ENCODE measurements around the gene GOLT1A. TPM values are rescaled to one million over a fixed set of nuclear protein-coding genes. Genes with fewer than 3 reads are reported as not detected.

GOLT1A gene
- total RNA-seq, 2 donors from 2014 or later: not detected

DNA sequence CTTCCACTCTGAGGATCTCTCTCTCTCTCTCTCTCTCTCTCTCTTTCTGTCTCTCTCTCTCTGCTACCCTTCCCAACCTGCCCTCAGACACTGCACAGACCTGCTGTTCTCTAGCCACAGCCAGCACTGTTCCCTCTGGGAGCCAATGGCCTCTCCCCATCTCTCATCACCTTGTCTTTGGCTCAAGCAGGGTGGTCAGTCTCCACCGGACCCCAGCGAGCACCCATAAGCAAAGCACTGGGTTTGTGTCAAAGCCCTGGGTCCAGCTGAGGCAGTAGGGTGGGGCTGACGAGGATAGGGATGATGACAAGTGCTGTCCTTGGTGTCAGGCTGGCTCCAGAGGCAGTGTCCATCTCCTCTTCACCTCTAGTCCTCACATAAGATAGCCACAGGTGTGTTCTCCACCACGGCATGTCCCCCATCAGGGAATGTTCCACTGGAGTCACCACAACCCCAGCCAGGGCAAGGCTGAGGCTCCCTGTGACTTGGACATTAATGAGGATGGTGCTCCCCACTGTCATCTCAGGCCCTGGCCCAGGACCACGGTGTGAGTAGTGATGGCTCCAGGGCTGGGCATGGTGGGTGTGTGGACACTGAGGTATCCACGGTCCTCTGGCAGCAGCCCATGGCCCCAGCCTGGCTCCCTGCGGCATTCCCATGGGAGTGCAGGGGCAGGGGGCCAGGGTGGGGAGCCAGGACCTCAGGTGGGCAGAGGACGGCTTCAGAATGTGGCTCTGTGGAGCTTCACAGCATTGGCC is 8.4 kb upstream of the GOLT1A start:
- no peaks in the 10 kb centered on the region for H3K27me3 ChIP-seq (replicated peaks; ENCODE audit: insufficient read depth)
- H3K36me3 ChIP-seq: no peaks in the 10 kb centered on the region
- no peaks in the 10 kb centered on the region for H3K9me3 ChIP-seq
- H3K4me3 ChIP-seq: no peak overlapping the region
- ATAC-seq (ENCODE audit: insufficient number of reproducible peaks, low FRiP score, low read depth): no peak
- no peak for TF ChIP-seq CTCF (IDR thresholded peaks at IDR 0.05)
- no peaks in the 10 kb centered on the region for H3K4me1 ChIP-seq (ENCODE audit: control insufficient read depth in 1 of 2, low read depth in 2 of 2)
- DNase-seq (ENCODE audit: low spot score): no peak
- no peak overlapping the region for H3K27ac ChIP-seq

- ATAC-seq (ENCODE audit: insufficient number of reproducible peaks, low FRiP score, low read depth) (no peak), DNase-seq (ENCODE audit: low spot score) (no peak)
- TF ChIP-seq CTCF (IDR thresholded peaks at IDR 0.05): no peak
- H3K27ac ChIP-seq: no peak overlapping the region
- no peak overlapping the region for H3K4me3 ChIP-seq
- no peaks in the 10 kb centered on the region for H3K27me3 ChIP-seq (replicated peaks; ENCODE audit: insufficient read depth)
- no peaks in the 10 kb centered on the region for H3K36me3 ChIP-seq
- H3K4me1 ChIP-seq (ENCODE audit: control insufficient read depth in 1 of 2, low read depth in 2 of 2): no peaks in the 10 kb centered on the region
- H3K9me3 ChIP-seq: no peaks in the 10 kb centered on the region
Measured at GRCh38 chr1:204221271-204221670, 7.5 kb upstream of the GOLT1A start.

GRCh38 chr1:204219971-204220616 is 6.3 kb upstream of the GOLT1A start:
- H3K9me3 ChIP-seq: no peaks in the 10 kb centered on the region
- H3K4me1 ChIP-seq (ENCODE audit: control insufficient read depth in 1 of 2, low read depth in 2 of 2): no peaks in the 10 kb centered on the region
- no peak for TF ChIP-seq CTCF (IDR thresholded peaks at IDR 0.05)
- DNase-seq (ENCODE audit: low spot score): no peak
- no peaks in the 10 kb centered on the region for H3K27me3 ChIP-seq (replicated peaks; ENCODE audit: insufficient read depth)
- no peaks in the 10 kb centered on the region for H3K36me3 ChIP-seq
- no peak overlapping the region for H3K4me3 ChIP-seq
- H3K27ac ChIP-seq: no peak overlapping the region
- ATAC-seq (ENCODE audit: insufficient number of reproducible peaks, low FRiP score, low read depth): no peak

- Histone ChIP-seq H3K36me3 (no peaks in the 10 kb centered on the region), H3K4me3 (no peak overlapping the region), H3K9me3 (no peaks in the 10 kb centered on the region), H3K27me3 (replicated peaks; ENCODE audit: insufficient read depth) (no peaks in the 10 kb centered on the region), H3K27ac (no peak overlapping the region), H3K4me1 (ENCODE audit: control insufficient read depth in 1 of 2, low read depth in 2 of 2) (peaks cover 0 to 6% of the 10 kb centered on the region in 2 donors)
- ATAC-seq (ENCODE audit: insufficient number of reproducible peaks, low FRiP score, low read depth): no peak
- no peak for DNase-seq (ENCODE audit: low spot score)
- TF ChIP-seq CTCF (IDR thresholded peaks at IDR 0.05): no peak
Measured at GRCh38 chr1:204218552-204218951, 4.8 kb upstream of the GOLT1A start.

DNA sequence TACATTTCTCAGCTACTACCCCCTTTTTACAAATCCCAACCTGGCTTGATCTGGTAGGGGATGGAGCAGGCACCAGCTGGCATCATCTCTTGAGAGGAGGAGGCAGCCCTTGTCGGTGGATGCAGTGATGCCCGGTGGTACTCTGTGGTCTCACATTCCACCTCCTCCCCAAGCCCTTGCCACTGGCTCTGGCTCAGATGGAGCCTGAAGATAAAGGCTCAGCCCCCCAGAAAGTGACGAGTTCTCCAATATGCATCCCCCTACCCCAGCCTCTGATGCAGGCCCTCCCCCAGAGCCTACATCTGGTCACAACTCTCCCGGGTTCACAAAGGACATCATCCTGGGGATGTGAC is 3.8 kb upstream of the GOLT1A start:
- peaks cover 0 to 6% of the 10 kb centered on the region in 2 donors for H3K4me1 ChIP-seq (ENCODE audit: control insufficient read depth in 1 of 2, low read depth in 2 of 2)
- no peaks in the 10 kb centered on the region for H3K27me3 ChIP-seq (replicated peaks; ENCODE audit: insufficient read depth)
- DNase-seq (ENCODE audit: low spot score): no peak
- no peak for ATAC-seq (ENCODE audit: insufficient number of reproducible peaks, low FRiP score, low read depth)
- no peak overlapping the region for H3K27ac ChIP-seq
- no peak overlapping the region for H3K4me3 ChIP-seq
- H3K9me3 ChIP-seq: no peaks in the 10 kb centered on the region
- TF ChIP-seq CTCF (IDR thresholded peaks at IDR 0.05): no peak
- H3K36me3 ChIP-seq: no peaks in the 10 kb centered on the region

All from thoracic aorta (tissue), 2 donors.